GM12864 (cell line): ENCODE results near the gene THSD7A.

Source experiments
- DNase-seq: peaks from one replicate; pipeline ENCODE4 v3.0.0-alpha.2; 2011; ENCODE audit warnings: low read depth
- H3K4me3 ChIP-seq: 2 replicates; pipeline ENCODE4 v1.5.1; 2011; ENCODE audit warnings: mild to moderate bottlenecking, low read depth, low read length, control low read depth
- TF ChIP-seq, protein P1 (sequence below): IDR thresholded peaks from 2 replicates; pipeline ENCODE4 v1.5.1; 2011; ENCODE audit warnings: low read depth, mild to moderate bottlenecking, moderate library complexity, low read length, control low read depth, inconsistent platforms; ENCODE audit errors: missing control alignments

Gene THSD7A

DNA sequence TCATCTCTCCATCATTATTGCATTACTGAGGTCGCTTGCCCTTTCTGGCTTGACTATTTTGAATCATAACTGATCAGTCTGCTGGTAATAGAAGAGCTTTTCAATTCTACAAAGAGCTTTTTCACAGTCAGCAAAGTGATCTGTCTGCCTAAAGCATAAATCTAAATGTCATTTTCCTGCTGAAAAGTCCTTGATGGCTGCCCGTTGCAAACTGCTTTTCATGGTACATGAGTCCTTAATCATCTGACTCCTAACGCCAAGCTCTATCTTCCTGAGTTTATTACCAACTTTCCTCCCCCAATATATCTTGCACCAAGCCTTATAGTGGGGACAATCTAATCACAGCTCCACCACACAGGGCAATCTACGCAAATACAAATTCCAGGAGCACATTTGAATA lies 39.8 kb downstream of the THSD7A start:
- no peak for DNase-seq
- H3K4me3 ChIP-seq = no peak overlapping the region
- TF ChIP-seq, protein P1, sequence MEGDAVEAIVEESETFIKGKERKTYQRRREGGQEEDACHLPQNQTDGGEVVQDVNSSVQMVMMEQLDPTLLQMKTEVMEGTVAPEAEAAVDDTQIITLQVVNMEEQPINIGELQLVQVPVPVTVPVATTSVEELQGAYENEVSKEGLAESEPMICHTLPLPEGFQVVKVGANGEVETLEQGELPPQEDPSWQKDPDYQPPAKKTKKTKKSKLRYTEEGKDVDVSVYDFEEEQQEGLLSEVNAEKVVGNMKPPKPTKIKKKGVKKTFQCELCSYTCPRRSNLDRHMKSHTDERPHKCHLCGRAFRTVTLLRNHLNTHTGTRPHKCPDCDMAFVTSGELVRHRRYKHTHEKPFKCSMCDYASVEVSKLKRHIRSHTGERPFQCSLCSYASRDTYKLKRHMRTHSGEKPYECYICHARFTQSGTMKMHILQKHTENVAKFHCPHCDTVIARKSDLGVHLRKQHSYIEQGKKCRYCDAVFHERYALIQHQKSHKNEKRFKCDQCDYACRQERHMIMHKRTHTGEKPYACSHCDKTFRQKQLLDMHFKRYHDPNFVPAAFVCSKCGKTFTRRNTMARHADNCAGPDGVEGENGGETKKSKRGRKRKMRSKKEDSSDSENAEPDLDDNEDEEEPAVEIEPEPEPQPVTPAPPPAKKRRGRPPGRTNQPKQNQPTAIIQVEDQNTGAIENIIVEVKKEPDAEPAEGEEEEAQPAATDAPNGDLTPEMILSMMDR = no peak

DNA sequence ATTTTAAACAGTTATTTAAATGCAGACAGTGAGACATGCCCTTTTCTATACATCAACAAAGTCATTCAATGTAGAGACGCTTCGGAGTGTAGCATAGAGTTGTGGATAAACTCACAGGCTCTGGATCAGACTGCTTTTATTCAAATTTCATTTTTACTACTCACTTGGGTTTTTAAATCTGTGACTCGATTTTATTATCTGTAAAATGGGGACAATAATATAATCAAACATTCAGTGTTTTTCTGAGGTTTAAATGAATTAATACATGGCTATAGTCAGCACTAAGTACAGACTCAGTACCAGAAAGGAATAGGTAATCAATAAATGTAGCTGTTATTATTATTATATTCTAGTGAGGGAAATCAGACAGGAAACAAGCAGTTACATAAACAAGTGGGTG lies 43.4 kb downstream of the THSD7A start:
- H3K4me3 ChIP-seq = no peak overlapping the region
- TF ChIP-seq, protein P1 = no peak
- DNase-seq = no peak

DNA sequence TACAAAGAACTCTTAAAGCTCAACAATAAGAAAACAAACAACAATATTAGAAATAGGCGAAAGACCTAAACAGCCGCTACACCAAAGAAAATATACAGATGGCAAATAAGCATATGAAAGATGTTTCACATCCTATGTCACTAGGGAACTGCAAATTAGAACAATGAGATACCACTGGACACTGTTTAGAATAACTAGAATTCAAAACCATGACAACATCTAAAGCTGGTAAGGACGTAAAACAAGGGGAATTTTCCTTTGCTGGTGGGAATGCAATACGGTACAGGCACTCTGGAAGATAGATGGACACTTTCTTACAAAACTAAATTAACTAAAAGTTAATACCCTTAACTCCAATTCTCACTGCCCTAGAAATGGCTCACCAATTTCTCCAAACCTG lies 44.5 kb downstream of the THSD7A start:
- DNase-seq = no peak
- no peak overlapping the region for H3K4me3 ChIP-seq
- TF ChIP-seq, protein P1 = no peak

DNA sequence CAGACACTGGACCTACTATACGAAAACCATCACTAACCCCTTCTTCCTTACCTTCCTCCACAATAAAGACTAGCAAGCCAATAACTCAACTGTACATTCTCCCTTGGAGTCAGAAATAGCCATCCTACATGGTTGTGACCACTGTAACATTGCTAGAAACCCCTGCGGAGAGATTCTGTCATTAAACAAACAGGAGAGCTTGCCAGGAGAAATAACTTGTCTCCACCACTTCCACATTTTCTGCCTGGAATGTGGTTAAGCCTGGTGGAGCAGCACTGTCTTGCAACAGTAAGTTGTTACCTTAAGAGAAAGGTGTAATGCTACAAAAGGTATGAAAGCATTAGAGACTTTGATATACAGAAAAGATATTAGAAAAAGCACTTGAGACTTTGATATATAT lies 45.8 kb downstream of the THSD7A start:
- DNase-seq = no peak
- no peak overlapping the region for H3K4me3 ChIP-seq
- TF ChIP-seq, protein P1 = no peak

DNA sequence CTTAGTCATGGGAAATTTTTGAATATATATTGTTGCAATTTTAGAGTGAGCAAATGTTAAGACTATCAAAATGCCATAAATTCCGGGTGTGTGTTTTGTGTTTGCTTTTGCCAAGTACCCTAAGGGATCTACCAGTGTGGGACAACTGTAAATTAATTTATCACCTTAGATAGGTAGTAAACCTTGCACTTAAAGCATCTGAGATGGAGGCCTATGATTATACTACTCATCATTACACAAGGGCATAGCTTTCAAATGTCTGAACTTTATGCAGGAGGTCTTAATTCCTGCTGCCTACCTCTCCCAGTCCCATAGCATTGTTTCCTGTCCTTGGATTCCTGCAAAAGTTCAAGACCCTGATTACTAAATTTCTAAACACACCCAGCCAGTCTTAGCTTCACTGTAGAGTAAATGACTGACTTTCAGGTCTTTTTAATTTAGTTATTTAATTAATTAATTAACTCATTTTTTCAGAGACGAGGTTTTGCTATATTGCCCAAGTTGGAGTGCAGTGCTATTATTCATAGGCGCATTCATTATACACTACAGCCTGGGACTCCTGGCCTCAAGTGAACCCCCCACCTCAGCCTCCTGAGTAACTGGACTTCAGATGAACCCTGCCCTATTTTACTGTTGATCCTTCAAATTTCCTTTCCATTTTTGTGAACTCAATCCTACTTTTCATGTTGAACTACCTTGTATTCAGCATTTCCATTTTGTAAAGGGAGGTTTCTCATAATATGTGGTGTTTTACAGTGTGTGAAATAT lies 47.0 kb downstream of the THSD7A start:
- DNase-seq = no peak
- TF ChIP-seq, protein P1 = no peak
- no peak overlapping the region for H3K4me3 ChIP-seq

DNA sequence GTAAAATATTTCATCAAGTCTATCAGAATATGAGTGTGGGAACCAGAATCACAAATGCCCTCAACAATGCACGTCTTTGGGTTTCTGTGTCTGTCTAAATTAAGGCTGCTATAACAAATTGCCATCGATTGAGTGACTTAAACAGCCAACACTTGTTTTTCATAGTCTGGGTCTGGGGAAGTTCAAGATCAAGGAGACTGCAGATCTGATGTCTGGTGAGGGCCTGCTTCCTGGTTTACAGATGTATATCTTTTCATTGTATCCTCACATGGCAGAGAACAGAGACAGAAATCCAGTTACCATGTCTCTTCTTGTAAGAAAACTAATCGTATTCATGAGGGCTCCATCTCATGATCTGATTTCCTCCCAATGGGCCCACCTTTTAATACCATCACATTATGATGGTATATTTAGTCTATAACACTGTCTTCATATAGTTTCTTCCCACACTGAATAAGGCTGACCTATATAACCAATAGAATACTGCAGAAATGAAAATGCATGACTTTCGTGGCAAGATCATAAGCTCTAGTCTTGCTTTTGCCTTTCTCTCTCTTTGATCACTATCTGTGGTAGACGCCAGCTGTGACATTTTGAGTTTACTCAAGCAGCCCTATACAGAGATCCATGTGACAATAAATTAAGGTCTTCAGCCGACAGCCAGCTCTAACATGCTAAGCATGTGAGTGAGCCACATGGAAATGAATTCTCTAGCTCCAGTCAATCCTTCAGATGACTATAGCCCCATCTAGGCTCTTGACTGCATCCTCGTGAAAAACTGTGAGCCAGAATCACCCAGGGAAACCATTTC lies 51.9 kb downstream of the THSD7A start:
- DNase-seq = no peak
- no peak overlapping the region for H3K4me3 ChIP-seq
- TF ChIP-seq, protein P1 = no peak

DNA sequence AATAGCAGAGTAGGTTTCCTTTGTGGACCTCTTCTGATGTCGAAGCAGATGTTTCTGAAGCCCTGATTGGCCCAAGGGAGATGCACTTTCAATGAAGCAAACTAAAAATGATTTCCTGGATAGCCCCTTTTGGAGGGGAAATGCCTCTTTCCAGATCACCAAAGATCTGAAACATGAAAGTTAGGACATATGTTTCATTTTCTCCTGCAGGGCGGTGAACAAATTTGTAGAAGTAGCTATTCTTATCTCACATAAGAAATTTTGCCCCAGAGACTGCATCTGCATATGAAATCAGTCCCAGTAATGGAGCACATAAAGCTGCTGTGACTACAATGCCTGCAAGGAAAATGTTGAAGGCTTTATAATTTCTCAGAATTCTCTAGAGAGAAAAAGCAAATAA lies 56.0 kb downstream of the THSD7A start:
- DNase-seq = no peak
- TF ChIP-seq, protein P1 = no peak
- H3K4me3 ChIP-seq = no peak overlapping the region
